ENCODE results near the gene SAMD5.

The SAMD5 gene

DNA sequence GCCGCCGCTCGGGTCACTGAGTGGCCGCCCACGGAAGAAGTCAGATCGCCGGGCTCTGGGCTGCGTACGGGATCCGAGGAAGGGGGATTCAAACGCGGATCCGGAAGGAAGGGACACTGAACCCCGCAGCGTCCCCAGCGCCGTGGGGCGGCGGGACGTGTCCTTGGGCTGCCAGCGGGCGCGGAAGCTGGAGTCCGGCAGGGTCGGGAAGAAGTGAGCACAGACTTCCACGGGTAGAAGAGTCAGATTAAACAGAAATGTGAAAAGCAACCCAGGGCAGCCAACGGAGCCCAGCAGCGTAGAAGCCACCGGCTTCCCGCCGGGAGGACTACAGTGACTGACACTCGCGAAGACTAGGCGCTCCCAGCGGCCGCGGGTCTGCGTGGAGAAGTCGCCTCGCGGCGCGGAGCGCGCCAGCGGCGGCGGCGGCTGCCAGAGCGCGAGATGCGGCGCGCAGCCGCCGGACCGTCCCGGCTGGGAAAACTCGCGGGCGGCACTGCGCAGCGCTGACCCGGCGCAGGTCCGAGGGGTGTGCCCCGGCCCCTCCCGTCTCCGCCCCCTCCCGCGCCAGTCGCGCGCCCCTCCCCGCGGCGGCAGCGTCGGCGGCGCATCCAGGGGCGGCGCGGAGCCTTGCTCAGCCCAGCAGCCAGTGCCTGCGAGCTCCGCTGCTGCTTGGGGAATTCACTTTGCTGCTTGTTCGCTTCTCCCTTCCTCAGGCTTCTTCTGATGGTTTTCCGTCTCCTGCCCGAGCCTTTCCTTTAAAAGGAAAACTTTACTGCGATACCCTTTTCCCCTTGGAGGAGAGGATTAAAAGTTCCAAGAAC lies at the start of gene SAMD5:
Gene SAMD5, plus strand, starts transcription at position 649 of the 824 bp plus-strand sequence. CDS start 239 bp downstream, outside the sequence.
- no peak for TF ChIP-seq ZFX (IDR thresholded peaks at IDR 0.05)
- TF ChIP-seq, protein P1, sequence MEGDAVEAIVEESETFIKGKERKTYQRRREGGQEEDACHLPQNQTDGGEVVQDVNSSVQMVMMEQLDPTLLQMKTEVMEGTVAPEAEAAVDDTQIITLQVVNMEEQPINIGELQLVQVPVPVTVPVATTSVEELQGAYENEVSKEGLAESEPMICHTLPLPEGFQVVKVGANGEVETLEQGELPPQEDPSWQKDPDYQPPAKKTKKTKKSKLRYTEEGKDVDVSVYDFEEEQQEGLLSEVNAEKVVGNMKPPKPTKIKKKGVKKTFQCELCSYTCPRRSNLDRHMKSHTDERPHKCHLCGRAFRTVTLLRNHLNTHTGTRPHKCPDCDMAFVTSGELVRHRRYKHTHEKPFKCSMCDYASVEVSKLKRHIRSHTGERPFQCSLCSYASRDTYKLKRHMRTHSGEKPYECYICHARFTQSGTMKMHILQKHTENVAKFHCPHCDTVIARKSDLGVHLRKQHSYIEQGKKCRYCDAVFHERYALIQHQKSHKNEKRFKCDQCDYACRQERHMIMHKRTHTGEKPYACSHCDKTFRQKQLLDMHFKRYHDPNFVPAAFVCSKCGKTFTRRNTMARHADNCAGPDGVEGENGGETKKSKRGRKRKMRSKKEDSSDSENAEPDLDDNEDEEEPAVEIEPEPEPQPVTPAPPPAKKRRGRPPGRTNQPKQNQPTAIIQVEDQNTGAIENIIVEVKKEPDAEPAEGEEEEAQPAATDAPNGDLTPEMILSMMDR (conservative IDR thresholded peaks at IDR 0.05): no peak
- no peak within 1 kb of the TSS for H3K27ac ChIP-seq

DNA sequence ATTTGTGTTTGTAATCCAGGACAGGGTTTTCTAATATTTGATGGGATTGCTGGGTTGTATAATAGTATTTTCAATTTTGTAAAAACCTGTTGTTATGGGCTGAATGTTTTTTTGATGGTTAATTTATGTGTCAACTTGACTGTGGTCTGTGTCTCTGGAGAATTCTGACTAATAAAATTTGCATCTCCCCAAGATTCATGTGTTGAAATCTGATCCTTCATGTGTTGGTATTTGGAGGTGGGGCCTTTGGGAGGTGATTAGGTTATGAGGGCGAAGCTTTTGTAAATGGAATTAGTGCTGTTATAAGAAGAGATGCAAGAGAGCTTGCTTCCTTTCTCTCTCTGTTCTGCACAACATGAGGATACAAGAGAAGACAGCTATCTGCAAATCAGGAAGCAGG lies 48.7 kb upstream of the SAMD5 start:
- TF ChIP-seq, protein P1 (conservative IDR thresholded peaks at IDR 0.05): no peak
- no peak for TF ChIP-seq ZFX (IDR thresholded peaks at IDR 0.05)

DNA sequence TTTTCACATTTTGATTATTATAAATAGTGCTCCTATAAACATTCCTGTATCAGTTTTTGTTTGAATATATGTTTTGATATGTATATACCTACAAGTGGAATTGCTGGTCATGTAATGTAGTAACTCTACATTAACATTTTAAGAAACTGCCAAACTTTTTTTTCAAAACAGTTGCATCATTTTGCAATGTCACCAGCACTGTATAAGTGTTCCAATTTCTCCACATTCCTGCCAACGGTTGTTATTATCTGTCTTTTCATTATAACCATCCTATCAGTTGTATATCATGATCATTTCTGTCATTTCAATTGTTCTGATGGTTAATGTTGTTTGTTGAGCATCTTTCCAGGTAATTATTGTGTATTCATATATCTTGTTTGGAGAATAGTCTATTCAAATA lies 44.8 kb upstream of the SAMD5 start:
- TF ChIP-seq ZFX (IDR thresholded peaks at IDR 0.05): no peak
- TF ChIP-seq, protein P1 (conservative IDR thresholded peaks at IDR 0.05): no peak
- H3K27ac ChIP-seq: no peak overlapping the region

More for the DNA sequence above, 48.7 kb upstream of the SAMD5 start:
- H3K27ac ChIP-seq: no peak overlapping the region

DNA sequence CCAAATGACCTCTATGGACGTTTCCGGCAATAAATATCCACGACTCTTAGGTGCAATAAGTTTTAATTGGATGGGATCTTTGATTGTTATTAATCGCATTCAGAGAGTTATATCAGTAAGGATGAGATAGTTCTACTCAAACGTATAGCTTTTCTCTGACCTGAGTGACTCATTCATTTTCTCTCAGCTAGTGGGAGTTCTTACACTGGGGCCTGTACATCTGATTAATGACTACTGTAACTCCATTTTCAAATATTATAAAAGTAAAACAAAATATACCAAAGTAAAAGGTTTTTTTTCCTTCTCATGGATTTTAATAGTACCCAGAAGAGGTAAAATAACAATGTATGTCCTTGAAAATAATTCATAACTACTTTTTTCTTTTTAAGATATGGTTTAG lies 41.1 kb upstream of the SAMD5 start:
- no peak overlapping the region for H3K27ac ChIP-seq
- TF ChIP-seq ZFX (IDR thresholded peaks at IDR 0.05): no peak
- TF ChIP-seq, protein P1 (conservative IDR thresholded peaks at IDR 0.05): no peak

DNA sequence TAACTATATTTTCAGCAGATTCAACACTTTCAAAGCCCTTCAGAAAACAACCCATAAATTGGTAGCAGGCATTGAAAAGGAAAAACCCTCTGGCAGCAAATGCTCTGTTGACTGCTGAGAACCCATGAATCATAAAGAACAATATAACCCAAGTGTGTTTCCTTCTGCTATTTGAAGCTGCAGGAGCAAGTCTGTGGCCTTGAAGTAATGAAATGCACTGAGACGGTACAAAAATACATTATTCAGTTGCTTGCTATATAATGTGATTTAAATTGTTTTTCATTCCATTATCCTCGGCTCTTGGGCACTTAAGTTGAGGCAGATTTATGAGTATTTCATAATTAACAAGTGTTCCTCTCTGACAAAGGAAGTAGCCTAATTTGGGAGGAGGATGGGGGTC lies 40.6 kb upstream of the SAMD5 start:
- no peak for TF ChIP-seq ZFX (IDR thresholded peaks at IDR 0.05)
- TF ChIP-seq, protein P1 (conservative IDR thresholded peaks at IDR 0.05): no peak
- no peak overlapping the region for H3K27ac ChIP-seq

DNA sequence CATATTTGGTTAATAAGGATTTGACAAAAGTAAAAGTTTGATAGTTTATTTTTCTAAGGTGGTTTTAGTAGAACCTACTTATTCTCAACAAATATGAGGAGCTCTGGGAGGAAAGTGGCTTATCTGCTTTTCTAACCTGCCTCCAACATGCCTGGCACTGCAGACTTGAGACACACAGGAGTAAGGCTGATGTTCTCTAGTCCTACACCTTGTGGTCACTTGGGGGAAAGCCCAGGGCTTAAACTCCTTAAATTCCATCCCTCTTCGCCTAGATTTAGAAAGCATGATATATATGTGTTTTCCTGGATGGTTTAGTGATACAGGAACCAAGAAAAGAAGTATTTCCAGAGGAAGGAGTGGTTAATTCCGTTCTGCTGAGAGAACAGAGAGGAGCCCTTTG lies 39.9 kb upstream of the SAMD5 start:
- TF ChIP-seq, protein P1 (conservative IDR thresholded peaks at IDR 0.05): no peak; the same call in 1 of the 2 replicates
- no peak for TF ChIP-seq ZFX (IDR thresholded peaks at IDR 0.05)
- H3K27ac ChIP-seq: no peak overlapping the region

DNA sequence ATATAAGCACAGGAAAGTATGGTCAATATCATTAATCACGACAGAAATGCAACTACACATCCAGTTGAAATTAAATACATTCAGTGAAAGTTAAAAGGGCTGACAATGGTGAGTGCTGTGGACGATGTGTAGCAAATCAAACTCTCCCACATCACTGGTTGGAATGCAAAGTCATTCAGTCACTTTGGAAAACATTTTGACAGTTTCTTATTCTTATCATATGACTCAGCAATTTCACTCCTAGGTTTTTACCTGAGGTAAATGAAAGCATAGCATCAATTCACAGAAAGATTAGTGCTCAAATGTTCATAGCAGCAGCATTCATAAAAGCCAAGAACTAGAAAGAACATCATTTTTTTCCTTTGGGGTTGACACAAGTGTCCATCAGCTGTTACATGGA lies 28.6 kb upstream of the SAMD5 start:
- TF ChIP-seq, protein P1 (conservative IDR thresholded peaks at IDR 0.05): no peak
- TF ChIP-seq ZFX (IDR thresholded peaks at IDR 0.05): no peak
- no peak overlapping the region for H3K27ac ChIP-seq
